Panc1 (cell line): ENCODE measurements around the gene TEX54. TPM values are rescaled to one million over a fixed set of nuclear protein-coding genes. Genes with fewer than 3 reads are reported as not detected.
A peak's percentile ranks its signal among the peaks of the same experiment; 100 is the strongest.

Experiments used
- ATAC-seq: fragments of 200-7000 bp; cut with Tn5 transposase; 2 replicates; pipeline ENCODE4 v1.9.1; 2020; ENCODE audit warnings: mild to moderate bottlenecking, moderate library complexity
- BruUV-seq: library from RNA; stranded (reverse); fragments of 400-500 nt; replicated peaks from 2 replicates; lab custom pipeline; 2021; lab: Mats Ljungman, UMichigan
- CTCF ChIA-PET: fragments of 300-600 bp; sonication (Branson Sonifier 250); formaldehyde crosslinking; loops from one replicate; lab custom pipeline; 2022; ENCODE audit warnings: antibody characterized with exemption; lab: Charles Lee
- POLR2A ChIA-PET: fragments of 300-600 bp; sonication (Branson Sonifier 250); formaldehyde crosslinking; loops from one replicate; lab custom pipeline; 2022; ENCODE audit warnings: antibody characterized with exemption; lab: Charles Lee
- DNase-seq: peaks from one replicate; pipeline ENCODE4 v3.0.0-alpha.2; 2010; ENCODE audit warnings: low read depth, low spot score
- H3K27ac ChIP-seq: 2 replicates; pipeline ENCODE4 v1.5.1; 2011; ENCODE audit warnings: mild to moderate bottlenecking, low read length, inconsistent platforms
- H3K27me3 ChIP-seq: fragments of 200-500 bp; sonication (Bioruptor generic); 2 replicates; pipeline ENCODE4 v1.6.0; 2014; ENCODE audit warnings: low read length, inconsistent platforms; ENCODE audit not compliant: control insufficient read depth, insufficient read depth
- H3K36me3 ChIP-seq: fragments of 200-500 bp; sonication (Bioruptor generic); 2 replicates; pipeline ENCODE4 v1.5.1; 2014; ENCODE audit warnings: inconsistent platforms, mild to moderate bottlenecking, low read length, moderate library complexity; ENCODE audit not compliant: control insufficient read depth, insufficient read depth
- H3K4me1 ChIP-seq: 2 replicates; pipeline ENCODE4 v1.5.1; 2011; ENCODE audit warnings: inconsistent platforms, mild to moderate bottlenecking, low read length, moderate library complexity; ENCODE audit not compliant: control insufficient read depth, insufficient read depth
- H3K4me3 ChIP-seq, 2 experiments: 2 replicates each; pipeline ENCODE4 v1.5.1; 2011 to 2012; ENCODE audit warnings: low read depth in 2 of 2, low read length in 2 of 2, mild to moderate bottlenecking in 2 of 2, inconsistent platforms in 1 of 2, moderate library complexity in 1 of 2
- H3K9me3 ChIP-seq: fragments of 200-500 bp; sonication (Bioruptor generic); 2 replicates; pipeline ENCODE4 v1.5.1; 2014; ENCODE audit warnings: low read depth, mild to moderate bottlenecking, inconsistent platforms, low read length, moderate library complexity; ENCODE audit not compliant: control insufficient read depth, insufficient read depth
- POLR2AphosphoS5 ChIP-seq: IDR thresholded peaks from 2 replicates; pipeline ENCODE4 v1.6.1; 2012; ENCODE audit warnings: mild to moderate bottlenecking, low read depth, low read length, moderate library complexity
- REST ChIP-seq, 2 experiments: IDR thresholded peaks; 2 replicates each; pipeline ENCODE4 v1.6.1; 2011 to 2012; ENCODE audit warnings: low read depth in 2 of 2, control low read depth in 1 of 2, low read length in 1 of 2, mild to moderate bottlenecking in 1 of 2, moderate library complexity in 1 of 2; ENCODE audit not compliant: insufficient read depth in 1 of 2
- SIN3A ChIP-seq: IDR thresholded peaks from 2 replicates; pipeline ENCODE4 v1.6.1; 2012; ENCODE audit warnings: low read depth, mild to moderate bottlenecking, low read length, moderate library complexity, borderline replicate concordance; ENCODE audit not compliant: insufficient read depth
- TCF7L2 ChIP-seq: IDR thresholded peaks from 2 replicates; pipeline ENCODE4 v1.6.1; 2011; ENCODE audit warnings: mild to moderate bottlenecking, low read depth, low read length, inconsistent platforms
- in situ Hi-C: cut with HindIII; loops from 2 replicates; pipeline ENCODE4 v1.10.0; 2016; ENCODE audit warnings: low sequenced_read_pairs, low pct_unique_long_range_greater_than_20kb
- intact Hi-C: fragments of 100-400 bp; cut with micrococcal nuclease; formaldehyde crosslinking; loops from one replicate; pipeline ENCODE4 v1.10.0; 2022; ENCODE audit not compliant: unreplicated experiment
- microRNA-seq: library from miRNA; unstranded; fragments of <30 nt; microRNA quantifications from one replicate; pipeline ENCODE4 v1.1.0, GENCODE V29; 2020; ENCODE audit not compliant: unreplicated experiment
- total RNA-seq: library from RNA; stranded (reverse); gene quantifications from one replicate; pipeline ENCODE4 v1.2.1, GENCODE V29; 2021; ENCODE audit not compliant: unreplicated experiment
- TF ChIP-seq, protein P1 (sequence below): fragments of 450-650 bp; IDR thresholded peaks from 2 replicates; pipeline ENCODE4 v1.5.1; 2017; ENCODE audit warnings: mild to moderate bottlenecking

TEX54 gene
- total RNA-seq, 1 experiment from 2014 or later = not detected

DNA sequence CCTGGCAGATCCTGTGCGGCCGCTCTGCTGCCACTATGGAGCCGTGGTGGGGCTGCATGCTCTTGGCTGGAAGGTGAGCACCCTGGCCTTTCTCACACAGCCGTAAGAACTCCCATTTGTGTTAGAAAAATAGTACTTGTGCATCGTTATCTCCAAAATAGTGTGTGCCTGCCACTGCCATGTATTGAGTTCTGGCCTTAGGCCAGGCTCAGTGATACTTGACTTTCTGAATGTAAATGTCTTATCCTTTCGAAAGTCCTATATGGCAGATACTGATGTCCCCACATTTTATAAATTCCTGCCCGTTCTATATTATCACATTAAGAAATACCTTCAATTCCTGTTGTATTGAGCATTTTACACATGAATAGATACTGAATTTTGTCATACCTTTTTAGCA is 49.9 kb downstream of the TEX54 start:
- in situ Hi-C loops = no loop called here
- H3K36me3 ChIP-seq = peaks cover 3% of the 10 kb centered on the region
- POLR2A ChIA-PET = no interaction called here

More for the DNA sequence above, 49.9 kb downstream of the TEX54 start:
- TF ChIP-seq, protein P1, sequence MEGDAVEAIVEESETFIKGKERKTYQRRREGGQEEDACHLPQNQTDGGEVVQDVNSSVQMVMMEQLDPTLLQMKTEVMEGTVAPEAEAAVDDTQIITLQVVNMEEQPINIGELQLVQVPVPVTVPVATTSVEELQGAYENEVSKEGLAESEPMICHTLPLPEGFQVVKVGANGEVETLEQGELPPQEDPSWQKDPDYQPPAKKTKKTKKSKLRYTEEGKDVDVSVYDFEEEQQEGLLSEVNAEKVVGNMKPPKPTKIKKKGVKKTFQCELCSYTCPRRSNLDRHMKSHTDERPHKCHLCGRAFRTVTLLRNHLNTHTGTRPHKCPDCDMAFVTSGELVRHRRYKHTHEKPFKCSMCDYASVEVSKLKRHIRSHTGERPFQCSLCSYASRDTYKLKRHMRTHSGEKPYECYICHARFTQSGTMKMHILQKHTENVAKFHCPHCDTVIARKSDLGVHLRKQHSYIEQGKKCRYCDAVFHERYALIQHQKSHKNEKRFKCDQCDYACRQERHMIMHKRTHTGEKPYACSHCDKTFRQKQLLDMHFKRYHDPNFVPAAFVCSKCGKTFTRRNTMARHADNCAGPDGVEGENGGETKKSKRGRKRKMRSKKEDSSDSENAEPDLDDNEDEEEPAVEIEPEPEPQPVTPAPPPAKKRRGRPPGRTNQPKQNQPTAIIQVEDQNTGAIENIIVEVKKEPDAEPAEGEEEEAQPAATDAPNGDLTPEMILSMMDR = no peak
- TF ChIP-seq TCF7L2 = no peak
- TF ChIP-seq REST (IDR thresholded peaks at IDR 0.05; ENCODE audit: insufficient read depth in 1 of 2, low read depth in 2 of 2, low read length in 1 of 2) = no peak
- no peak for TF ChIP-seq POLR2AphosphoS5
- TF ChIP-seq SIN3A = no peak
- Histone ChIP-seq H3K27ac (no peak overlapping the region), H3K9me3 (no peaks in the 10 kb centered on the region), H3K4me3 (no peak overlapping the region), H3K27me3 (no peaks in the 10 kb centered on the region), H3K4me1 (peaks cover 7% of the 10 kb centered on the region)
- no peak for ATAC-seq
- no TSS peak for BruUV-seq
- intact Hi-C loops = no loop called here
- DNase-seq = no peak
- CTCF ChIA-PET = no interaction called here

Small RNA genes within 50 kb of the gene (microRNA-seq; reads per million reads assigned to microRNA genes)
- gene MIR6514 (3.8 reads per million, percentile 8 among the genes with 10 or more reads in this experiment), gene MIR6748 (not detected)

Other genes with a start within 250 kb of the TEX54 start
- 19.9 TPM for gene TUT1, start 241.3 kb downstream of the TEX54 start, total RNA-seq
- 163 TPM for gene MTA2, start 231.0 kb downstream of the TEX54 start, total RNA-seq
- gene EML3, start 220.1 kb downstream of the TEX54 start, total RNA-seq = 88.8 TPM
- 2.7 TPM for gene ROM1, start 219.6 kb downstream of the TEX54 start, total RNA-seq
- gene B3GAT3, start 210.9 kb downstream of the TEX54 start, total RNA-seq = 68.2 TPM
- gene GANAB, start 186.2 kb downstream of the TEX54 start, total RNA-seq = 415 TPM
- gene INTS5, start 179.5 kb downstream of the TEX54 start, total RNA-seq = 22.0 TPM
- gene C11orf98, start 167.6 kb downstream of the TEX54 start, total RNA-seq = 96.7 TPM
- gene CSKMT, start 167.5 kb downstream of the TEX54 start, total RNA-seq = 36.9 TPM
- gene UQCC3, start 161.2 kb downstream of the TEX54 start, total RNA-seq = 7.4 TPM
- gene LBHD1, start 160.6 kb downstream of the TEX54 start, total RNA-seq = 15.5 TPM
- 105 TPM for gene UBXN1, start 153.8 kb downstream of the TEX54 start, total RNA-seq
- gene LRRN4CL, start 143.3 kb downstream of the TEX54 start, total RNA-seq = 0.13 TPM
- 82.1 TPM for gene BSCL2, start 125.4 kb downstream of the TEX54 start, total RNA-seq
- gene GNG3, start 125.2 kb downstream of the TEX54 start, total RNA-seq = not detected
- gene HNRNPUL2, start 105.4 kb downstream of the TEX54 start, total RNA-seq = 47.3 TPM
- 39.4 TPM for gene TTC9C, start 104.4 kb downstream of the TEX54 start, total RNA-seq
- gene ZBTB3, start 78.7 kb downstream of the TEX54 start, total RNA-seq = 12.9 TPM
- gene POLR2G, start 71.3 kb downstream of the TEX54 start, total RNA-seq = 114 TPM
- 32.6 TPM for gene TAF6L, start 61.4 kb downstream of the TEX54 start, total RNA-seq
- 50.9 TPM for gene TMEM179B, start 45.4 kb downstream of the TEX54 start, total RNA-seq
- gene TMEM223, start 40.8 kb downstream of the TEX54 start, total RNA-seq = 20.1 TPM
- gene NXF1, start 27.4 kb downstream of the TEX54 start, total RNA-seq = 56.7 TPM
- 31.4 TPM for gene STX5, start 790 bp downstream of the TEX54 start, total RNA-seq
- 62.9 TPM for gene WDR74, start 6.7 kb upstream of the TEX54 start, total RNA-seq
- 184 TPM for gene SLC3A2, start 48.1 kb upstream of the TEX54 start, total RNA-seq
- gene CHRM1, start 88.5 kb upstream of the TEX54 start, total RNA-seq = not detected
- gene SLC22A6, start 152.1 kb upstream of the TEX54 start, total RNA-seq = not detected
- not detected for gene SLC22A8, start 183.0 kb upstream of the TEX54 start, total RNA-seq